Measurements from ENCODE around the gene POLDIP2. TPM values are rescaled to one million over a fixed set of nuclear protein-coding genes. Genes with fewer than 3 reads are reported as not detected.
A peak's percentile ranks its signal among the peaks of the same experiment; 100 is the strongest.

POLDIP2 gene
- total and polyA plus RNA-seq, 2 of the 13 experiments (the other 11 are each of a cell fraction or from before 2014, with no cell fraction given): 85.9 to 114 TPM

GRCh38 chr17:28371245-28372202 is 14.2 kb upstream of the POLDIP2 start, which contains the start of gene SARM1 (continued):
- peak; percentile 77 for TF ChIP-seq USF2 (IDR thresholded peaks at IDR 0.05; ENCODE audit: low read depth, low read length)
- peak; percentile 92; the same call in 1 of the 2 replicates for TF ChIP-seq USF2 (CRISPR knock-in tag; IDR thresholded peaks at IDR 0.05; ENCODE audit: borderline replicate concordance)
- TF ChIP-seq ZBTB8A (CRISPR knock-in tag; IDR thresholded peaks at IDR 0.05; ENCODE audit: borderline replicate concordance, low read depth): no peak
- TF ChIP-seq SOX6 (IDR thresholded peaks at IDR 0.05): no peak
- no peak for TF ChIP-seq SOX6 (CRISPR knock-in tag; IDR thresholded peaks at IDR 0.05)
- peak; percentile 6; the same call in 1 of the 2 replicates for TF ChIP-seq ARID5B (CRISPR knock-in tag; IDR thresholded peaks at IDR 0.05)
